Stimulated activated CD8-positive, alpha-beta memory T cell treated with anti-CD3 and anti-CD28 coated beads, Interleukin-2, amount 100 ng/mL, for 48 hours (primary cell): Measurements from ENCODE around the gene UVSSA.

Experiments
- DNase-seq, 2 donors: peaks; one replicate each; pipeline ENCODE4 v3.0.0-alpha.2; 2020; ENCODE audit warnings: low read depth in 2 of 2

The UVSSA gene

DNA sequence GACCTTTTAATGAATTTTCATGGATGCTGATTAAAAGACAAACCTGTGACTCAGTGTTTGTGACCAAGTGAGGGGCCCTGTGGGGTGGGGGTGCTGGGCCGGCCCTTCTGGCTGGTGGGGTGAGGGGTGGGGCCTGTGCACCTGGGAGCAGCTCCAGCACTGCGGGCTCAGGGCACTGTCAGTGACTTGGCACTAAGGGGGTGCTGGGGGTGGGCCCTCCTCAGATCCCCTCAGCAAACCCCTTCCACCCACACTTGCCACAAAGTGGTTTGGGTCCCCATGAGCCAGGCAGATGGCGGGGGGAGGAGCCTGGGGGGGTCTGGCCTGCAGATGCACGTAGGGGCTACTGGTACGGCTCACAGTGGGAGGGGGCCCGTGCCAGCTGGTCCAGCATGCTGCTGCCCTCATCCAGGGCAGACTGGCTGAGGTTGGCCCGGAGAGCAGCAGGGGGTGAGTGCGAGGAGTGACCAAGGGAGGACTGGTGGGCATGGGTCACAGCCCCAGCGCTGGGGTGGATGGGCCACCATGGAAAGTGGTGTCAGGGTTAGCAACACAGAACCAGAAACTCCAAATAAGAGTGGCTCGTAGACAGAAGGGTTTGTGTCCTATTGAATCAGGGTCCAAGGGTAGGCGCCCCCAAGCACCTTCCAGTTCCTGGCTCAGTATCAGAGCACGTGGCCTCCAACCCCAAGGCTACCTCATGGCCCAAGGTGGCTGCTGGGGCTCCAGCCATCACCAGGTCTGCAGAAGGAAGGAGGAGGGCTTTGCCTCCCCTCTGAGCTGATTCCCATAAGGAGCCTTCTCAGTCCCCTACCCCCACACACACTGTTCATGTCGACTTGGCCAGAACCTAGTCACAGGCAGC lies 49.2 kb downstream of the UVSSA start:
- no peak for DNase-seq

DNA sequence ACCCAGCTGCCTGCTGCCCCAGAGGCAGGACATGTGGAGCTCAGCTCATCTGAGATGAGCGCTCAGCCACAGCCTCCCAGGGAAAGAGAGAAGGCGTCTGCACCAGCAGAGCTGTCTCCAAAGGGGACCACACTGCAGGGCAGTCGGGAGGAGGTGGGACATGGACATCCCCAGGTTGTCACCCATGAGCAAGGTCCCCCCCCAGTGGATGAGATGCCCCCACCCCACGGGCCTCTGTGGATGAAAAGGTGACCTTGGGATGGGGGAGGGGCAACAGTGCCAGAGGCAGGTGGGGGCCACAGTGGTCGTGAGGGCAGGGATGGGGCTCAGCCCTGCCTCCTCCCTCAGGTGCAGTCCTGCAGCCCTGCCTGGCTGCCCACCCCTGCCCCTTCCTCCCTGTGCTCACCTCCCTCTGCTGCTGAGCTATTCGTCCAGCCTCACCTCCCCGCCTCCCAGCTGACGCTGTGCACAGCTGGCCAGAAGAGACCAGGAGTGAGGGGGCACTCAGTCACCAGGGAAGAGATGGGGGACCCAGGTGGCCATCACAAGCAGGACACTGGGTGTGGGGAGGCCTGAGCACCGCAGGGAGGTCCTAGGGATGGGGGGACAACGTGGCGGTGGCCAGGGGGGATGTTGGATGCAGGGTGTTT lies 49.9 kb downstream of the UVSSA start:
- no peak for DNase-seq

DNA sequence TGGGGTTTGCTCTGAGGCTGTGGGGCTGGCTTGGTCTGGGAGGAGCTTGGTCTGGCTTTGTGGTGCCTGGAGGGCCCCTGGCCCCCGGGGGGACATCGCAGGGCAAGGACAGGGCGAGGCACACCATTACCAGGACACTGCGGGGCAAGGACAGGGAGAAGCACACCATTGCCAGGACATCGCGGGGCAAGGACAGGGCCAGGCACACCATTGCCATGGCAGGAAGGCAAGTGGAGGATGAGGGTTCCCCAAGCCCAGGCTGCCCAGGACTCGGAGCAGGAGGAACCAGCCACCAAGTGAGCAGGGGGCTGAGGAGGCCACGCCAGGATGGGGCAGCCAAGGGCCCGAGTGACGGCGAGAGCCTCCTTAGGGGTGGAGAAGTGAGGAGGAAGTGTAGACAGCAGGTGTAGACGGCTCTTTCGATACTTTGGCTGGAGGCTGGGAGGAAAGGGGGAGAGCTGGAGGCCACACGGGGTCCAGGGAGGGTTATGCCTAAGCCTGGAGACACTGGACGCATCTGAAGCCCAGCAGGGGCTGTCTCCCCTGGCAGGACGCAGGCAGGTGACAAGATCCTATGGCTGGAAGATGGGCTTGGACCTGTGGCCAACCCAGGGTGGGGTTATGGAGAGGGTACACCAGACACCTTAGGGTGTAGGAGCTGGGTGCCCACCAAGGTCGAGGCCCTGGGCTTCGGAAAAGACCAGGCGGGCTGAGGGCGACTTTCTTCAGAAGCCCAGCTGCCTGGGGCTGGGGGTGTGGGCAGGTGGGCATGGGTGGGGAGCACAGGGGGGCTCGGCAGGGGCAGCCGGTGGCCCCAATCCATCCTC lies 51.9 kb downstream of the UVSSA start:
- DNase-seq = no peak

DNA sequence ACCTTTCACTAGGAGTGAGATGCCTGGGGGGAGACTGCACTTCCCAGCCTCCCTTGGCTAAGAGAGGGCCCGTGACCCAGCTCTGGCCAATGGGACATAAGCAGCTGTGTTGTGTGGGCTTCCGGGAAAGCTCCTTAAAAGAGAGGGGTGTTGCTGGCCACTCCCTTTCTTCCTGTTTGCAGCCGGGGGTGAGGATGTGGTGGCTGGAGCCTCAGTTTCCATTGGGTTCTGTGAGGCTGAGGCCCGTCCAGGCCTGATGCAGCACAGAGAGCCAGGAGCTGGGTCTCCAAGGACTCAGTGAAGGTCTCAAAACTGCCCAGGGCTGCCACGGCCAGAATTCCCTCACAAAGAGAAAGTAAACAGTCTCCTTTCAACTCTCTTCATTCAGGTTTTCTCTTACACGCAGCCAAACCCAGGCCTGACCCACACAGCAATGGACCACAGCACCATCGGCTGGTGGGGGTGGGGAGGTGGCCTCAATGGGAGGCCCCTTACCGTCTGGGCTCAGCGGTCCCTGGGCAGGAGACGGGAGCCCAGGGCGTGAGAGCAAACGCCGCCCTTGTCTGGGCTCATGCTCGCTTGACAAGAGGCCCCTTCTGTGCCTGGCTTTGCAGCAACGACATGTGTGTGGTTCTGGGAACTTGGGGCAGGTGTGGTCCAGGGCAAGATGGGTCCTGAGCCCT lies 52.6 kb downstream of the UVSSA start:
- DNase-seq = no peak

DNA sequence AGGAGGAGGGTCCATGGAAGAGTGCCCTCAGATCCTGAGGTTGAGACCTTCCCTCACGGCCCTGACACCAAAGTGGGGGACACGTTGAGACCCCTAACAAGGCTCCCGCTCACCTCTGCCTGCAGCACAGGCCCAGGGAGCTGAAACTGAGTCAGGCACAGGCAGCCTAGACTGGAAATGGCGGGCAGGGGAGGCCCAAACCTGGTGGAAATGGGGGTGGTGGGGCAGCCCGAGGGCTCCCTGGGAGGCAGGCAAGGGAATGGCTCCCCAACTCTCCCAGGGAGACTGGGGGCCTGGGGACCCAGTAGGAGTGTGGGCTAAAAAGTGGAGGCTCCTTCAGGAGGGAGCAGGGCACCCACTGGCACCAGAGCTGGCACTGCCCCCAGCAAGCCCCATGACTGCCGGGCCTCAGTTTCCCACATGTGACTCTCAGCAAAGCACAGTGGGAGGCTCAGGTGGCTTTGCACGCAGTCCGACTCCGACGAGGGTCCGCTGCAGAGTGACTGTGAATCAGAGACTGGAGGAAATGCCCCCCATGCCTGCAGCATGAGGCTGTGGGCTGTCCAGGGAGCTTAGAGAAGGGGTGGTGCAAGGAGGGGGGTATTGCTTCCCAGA lies 53.3 kb downstream of the UVSSA start:
- DNase-seq = no peak

DNA sequence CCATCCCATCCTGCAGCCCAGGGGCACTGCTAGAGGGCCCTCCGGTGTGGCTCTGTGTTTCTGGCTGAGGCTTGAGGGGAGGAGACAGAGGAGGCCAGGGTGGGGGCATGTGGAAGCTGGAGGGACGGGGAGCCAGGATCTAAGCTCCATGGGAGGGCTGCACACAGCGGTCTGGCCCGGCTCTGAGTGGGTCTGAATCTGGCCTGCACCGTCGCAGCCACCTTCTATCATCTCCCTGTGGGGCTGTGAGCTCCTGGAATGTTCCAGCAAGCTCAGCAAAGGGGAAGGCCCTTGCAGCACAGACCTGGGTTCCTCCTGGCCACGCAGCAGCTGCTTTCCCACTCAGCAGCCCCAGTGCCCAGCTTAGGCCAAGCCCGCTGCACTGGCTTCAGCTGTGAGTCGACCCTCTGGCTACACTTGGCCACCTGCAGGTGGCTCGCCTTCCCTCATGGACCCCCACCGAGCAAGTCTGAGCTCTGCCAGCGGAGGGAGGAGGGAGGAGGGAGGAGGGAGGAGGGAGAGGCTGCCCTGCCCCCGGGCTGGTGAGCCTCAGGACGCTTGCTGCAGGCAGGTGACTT lies 53.9 kb downstream of the UVSSA start:
- DNase-seq = no peak

DNA sequence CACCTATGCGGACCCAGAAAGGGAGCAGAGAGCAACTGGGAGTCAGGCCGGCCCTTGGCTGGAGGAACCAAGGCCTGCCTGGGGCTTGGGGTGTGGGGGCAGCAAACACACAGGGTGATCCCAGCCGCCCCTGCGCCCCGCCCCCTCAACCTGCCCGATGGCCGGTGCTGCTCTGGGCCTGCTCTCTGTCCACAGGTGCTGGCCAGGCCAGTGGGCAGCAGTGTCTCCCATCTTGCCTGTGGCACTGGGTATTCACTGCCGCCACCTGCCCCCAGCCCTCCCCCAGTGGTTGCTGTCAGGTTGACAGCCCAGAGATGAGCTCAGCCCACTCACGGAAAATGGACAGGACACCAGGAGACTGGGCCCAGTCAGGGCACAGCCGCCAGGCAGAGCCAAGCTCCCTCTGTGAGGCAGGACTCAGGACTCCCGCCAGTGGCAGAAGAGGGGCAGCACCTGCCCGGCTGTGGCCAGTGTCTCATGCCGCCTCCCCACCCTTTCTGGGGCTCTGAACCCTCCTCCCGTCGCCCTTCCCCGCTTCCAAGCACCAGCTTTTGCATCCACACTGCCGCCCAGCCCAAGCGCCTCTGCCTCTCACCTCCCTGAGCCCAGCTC lies 54.5 kb downstream of the UVSSA start:
- no peak for DNase-seq

DNA sequence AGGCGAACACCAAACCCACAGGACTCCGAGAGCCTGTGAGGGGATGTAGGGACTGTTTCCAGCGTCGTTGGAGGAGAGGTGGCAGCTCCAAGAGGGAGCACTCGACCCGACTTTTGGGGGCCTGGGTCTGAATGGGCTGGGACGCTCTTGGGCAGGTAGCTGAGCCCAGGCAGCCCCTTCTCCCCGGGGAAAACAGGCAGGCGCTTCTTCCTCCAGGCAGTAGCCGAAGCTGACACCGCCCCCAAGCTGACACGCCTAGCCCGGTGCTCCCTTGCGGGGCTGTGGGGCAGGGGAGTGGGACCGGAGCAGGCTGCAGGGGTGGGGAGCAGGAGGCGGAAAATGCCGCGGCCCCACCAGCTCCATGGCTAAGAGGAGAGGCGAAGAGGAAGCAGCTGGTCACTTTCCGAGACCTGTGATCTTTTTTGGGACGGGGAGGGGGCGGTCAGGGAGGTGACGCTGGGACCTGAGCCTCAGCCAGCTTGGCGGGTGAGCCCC lies 55.1 kb downstream of the UVSSA start:
- DNase-seq = no peak

DNA sequence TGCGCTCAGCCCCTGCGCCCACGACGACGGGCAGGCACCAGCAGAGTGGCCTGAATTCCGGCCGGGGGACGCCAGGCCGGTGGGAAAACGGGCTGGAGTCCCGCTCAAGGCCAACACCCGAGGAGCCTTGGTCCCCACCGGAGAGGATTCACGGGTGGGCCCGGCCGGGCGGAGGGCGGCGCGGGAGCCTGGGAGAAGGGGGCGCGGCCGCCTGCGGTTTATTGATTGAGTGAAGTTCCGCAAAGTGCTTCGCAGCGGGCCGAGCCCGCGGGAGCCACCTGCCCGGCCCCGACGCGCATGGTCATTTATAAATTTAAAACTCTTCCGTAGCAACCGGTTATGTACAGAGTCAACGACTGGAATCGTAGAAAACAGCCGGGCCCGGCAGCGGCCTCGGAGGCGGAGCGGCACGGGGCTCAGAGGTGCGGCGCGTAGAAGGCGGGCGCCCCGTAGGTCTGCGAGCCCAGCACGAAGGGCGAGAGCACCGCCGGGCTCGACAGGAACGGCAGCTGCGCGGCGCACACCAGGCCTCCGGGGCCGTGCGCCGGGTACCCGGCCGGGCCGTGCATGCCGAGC lies 55.6 kb downstream of the UVSSA start:
- DNase-seq = no peak

DNA sequence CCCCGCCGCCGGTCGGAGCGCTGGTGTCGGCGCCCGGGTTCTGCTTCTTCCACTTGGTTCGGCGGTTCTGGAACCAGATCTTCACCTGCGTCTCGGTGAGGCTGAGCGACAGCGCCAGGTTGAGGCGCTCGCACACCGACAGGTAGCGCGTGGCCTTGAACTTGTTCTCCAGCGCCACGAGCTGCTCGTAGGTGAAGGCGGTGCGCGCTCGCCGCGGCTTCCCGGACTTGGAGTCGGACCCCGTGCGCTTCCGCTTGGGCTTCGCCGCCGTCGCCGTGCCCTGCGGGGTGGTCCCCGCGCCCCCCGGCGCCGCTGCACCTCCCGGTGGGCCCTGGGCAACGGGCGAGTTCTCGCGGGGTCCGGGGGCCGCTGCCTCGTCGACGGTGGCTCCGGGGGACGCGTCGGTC lies 56.2 kb downstream of the UVSSA start:
- no peak for DNase-seq

DNA sequence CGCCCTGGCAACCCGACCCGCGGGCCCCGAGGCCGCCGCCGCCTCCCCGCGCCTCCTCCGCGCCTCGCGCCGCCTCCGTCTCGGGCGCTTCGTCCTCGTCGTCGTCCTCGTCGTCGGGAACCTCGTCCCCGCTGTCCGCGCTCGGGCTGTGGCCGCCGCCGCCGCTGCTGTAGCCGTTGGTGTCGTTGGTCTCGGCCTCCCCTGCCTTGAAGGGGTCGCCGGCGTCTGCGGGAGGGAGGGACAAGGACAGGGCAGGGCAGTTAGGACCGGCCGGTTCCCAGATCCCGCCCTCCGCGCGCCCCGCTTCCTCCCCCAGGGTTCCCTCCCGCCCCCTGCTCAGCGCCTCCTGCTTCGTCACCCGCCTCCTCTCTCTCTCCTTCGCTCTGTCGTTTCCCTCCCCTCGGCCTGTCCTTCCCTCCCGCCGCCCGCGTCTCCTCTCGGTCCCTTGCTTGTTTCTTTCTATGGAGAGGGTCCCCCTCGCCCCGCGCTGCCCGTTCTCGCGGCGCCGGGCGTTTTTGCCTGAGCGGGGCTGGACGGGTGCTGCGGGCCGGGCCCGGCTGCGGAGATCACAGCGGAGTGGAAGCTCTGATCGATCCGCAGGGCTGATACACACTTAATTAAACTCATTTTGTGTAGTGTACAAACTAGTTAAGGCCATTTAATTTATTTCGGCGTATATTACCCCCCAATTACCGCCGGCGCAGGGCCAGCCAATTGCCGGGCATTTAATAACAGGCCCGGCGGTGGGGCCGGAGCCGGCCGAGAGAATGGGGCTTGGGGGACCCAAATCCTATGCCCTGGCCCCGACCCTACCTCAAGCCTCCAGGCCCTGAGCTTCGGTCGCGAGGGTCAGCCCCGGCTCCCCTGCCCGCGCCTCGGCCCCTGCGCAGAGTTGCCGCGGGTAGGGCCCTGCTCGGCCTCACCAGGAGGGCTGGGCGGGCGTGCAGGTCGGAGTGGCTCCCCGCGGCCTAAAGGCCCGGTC lies 56.9 kb downstream of the UVSSA start:
- no peak for DNase-seq

DNA sequence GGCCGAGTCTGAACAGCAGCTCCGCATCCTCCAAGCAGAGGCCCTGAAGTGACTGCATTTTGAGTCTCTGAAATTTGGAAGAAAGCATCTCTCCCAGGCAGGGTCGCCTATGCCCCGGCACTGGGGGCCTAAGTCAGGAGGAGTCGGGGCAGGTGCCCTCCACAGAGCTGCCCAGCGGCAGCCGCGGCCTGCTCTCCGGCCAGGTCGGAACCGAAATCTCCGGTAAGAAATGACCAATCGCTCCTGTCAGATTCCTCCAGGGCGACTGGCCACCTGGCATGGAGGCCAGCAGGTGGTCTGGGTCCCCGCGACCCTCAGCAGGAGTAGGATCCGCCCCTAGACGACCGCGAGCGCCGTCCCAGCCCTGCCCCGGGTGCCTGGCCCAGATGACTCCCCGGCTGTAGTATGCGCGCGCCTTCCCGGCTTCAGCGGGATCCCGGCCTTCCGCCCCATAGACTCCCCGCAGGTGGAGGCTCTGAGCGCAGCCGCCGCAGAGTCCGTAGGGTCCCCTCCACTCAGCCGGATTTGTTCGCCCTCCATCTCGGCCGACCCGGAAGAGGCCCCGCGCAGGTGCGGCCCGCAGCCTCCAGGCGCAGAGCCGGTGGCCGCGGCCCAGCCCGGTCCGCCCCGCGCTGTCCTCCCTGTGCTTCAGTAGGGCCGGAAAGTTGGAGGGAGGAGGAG lies 57.7 kb downstream of the UVSSA start:
- DNase-seq = no peak

DNA sequence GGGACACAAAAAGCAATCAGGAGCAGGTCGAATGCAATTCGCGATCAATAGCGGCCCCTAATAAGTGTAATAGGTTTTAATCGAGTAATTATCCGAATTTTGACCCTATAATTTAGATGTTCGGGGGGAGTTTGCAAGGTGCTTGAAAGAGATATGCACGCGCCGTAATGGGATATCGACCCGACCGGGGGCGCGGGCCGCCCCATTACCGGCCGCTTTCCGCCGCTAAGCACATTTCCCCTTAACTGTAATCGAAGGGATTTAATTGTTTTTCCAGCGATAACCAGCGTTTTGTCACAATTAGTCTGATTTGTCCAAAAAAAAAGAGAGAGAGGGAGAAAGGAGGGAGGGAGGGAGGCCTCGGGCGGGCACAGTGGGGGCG lies 58.2 kb downstream of the UVSSA start:
- DNase-seq = no peak

DNA sequence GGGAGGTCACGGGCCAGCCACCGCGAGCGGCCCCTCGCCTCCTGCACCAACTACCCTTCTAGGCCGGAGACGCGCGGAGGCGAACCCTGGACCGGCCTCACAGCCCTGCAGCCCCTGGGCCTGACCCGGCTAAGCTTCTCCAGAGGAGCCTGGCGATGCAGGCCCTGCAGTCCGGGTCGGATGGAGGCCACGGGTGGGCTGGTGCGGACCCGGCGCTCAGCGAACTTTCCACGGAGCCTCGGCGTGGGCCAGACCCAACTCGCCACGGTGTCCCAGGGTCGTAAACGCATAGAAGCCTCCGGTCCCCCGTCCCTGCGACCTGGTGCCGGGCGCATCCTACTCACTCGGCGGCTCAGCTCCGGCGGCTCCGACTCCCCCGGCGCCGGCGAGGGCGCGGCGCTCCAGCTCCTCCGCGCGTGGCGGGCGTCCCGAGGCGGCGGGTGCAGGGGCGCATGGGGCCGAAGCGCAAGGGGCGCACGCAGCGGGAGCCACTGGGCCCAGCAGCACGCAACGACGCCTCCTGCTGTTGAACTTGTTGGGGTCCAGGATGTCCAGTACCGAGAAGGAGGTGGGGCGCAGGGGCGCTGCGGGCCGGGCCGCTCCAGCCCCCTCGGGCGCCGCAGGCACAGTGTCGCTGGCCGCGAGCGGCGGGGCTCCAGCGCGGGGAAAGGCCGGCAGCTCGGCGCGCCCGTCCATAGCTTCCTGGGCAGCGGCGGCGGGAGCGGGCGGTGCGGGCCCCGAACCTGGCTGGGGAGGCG lies 58.8 kb downstream of the UVSSA start:
- DNase-seq = no peak

DNA sequence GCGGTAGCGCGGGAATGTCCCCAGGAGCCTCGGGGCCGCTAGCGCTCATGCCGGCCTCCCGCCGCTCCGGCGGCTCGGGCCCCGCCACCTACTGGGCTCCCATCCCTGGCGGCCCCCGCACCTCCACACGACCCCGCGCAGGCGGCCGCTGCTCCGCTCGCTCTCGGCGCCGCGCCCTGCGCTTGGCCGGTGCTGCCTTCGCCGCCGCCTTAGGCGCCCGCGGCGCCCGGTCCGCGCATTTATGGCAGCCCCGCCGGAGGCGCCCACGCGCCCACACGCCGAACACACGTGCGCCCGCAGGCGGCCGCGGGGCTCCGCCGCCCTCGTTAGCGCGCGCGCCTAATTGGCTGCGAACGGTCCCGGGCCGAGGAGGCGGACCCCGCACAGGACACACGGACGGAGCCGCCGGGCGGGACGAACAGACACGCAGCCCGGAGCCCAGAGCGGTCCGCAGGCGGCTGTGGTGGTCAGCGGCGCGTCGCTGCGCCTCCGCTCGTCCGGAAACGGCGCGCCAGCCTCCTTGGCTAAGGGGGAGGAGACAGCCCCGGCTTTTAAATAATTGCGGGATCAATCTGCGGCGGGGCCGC lies 59.5 kb downstream of the UVSSA start, which contains the start of gene NKX1-1:
Gene NKX1-1, minus strand, starts transcription at position 49 of the 587 bp plus-strand sequence. Its CDS starts 0 bp downstream, at position 49.
- DNase-seq = no peak

DNA sequence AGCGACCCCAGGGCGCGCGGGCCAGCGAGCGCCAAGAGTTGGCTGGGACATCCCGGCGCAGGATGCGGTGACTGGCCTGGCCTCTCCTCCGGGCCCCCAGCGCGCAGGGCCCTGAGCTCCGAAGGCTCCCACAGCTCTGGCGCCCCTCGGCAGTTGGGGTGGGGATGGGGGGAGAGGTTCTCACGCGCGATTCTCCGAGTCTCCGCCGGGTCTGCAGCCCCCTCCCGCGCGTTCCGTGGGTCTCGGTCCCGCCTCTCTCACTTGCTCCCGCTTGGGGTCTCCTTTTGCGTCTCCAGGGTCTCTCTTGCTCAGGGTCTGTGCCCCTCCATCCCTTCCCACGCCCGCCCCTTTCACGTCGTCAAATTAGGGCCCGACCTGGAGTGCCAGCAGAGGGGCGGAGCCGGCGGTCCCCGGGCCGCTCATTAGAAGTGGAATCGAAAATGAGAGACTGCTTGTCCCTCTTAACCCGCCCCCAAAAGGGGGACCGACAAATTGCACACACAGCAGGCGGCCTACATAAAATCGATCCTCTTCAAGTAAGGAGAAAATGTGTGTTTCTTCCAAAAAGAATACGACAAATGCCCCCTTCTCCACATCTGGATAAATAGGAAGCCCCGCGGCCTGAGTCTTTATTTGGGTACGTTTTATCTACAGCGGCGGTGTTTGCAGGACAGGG lies 60.1 kb downstream of the UVSSA start:
- no peak for DNase-seq
